ENCODE results near the gene SUPT3H. TPM values are rescaled to one million over a fixed set of nuclear protein-coding genes. Genes with fewer than 3 reads are reported as not detected.

The SUPT3H gene
- total and polyA plus RNA-seq, 2 of the 8 experiments (the other 6 are each of a cell fraction or from before 2014, with no cell fraction given), result 18.8 to 23.0 TPM

DNA sequence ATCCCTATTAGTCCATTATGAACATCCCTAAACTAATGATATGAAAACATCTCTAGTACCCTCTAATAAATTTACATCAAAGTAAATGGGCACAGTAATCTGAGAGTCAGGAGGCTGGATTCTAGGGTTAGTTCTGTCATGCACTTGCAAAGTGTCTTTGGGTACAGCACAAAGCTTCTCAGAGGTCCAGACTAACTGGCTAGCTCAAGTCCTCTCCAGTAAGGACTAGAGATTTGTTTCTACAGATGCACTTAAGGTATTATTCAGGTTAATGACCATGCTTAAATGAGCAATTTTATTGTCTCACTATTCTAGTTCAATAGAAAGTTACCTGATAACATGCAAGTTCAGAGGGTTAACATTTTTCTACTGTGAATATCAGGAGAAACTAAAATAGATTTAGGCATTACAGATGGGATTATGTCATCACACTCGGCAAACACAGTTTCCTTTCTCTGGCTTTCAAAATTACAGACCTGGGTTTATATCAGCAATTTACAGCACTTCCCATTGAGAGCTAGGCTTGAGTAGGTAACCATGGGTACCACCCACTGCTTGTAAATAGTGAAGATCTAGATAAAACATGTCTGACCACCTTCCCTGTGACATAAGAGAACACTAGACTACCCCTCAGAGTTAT lies 452.5 kb downstream of the SUPT3H start:
- 83% methylated on average over 1 of the region's 1 CpG; no CpG with 5 or more reads in 1 of the 2 experiments for WGBS, 2 experiments (ENCODE audit: extremely low coverage in 1 of 2, insufficient coverage in 1 of 2, insufficient read length in 1 of 2, insufficient replicate concordance in 2 of 2, low coverage in 1 of 2, low lambda C conversion rate in 2 of 2, missing lambda C conversion rate in 1 of 2)
- CTCF ChIA-PET (ENCODE audit: partially characterized antibody), result no interaction called here
- Histone ChIP-seq H3K27ac (ENCODE audit: low read depth, low read length) (no peak overlapping the region), H3K9ac (replicated peaks in 1 of 4; ENCODE audit: extremely low read depth in 1 of 4, low read depth in 3 of 4, low read length in 3 of 4) (no peak overlapping the region; a peak in 1 of 7 replicates), H3K4ac (replicated peaks; ENCODE audit: insufficient read length, low read depth, low read length) (no peak overlapping the region), H3K14ac (ENCODE audit: insufficient read length) (no peak overlapping the region), H4K91ac (replicated peaks; ENCODE audit: insufficient read length, low read length) (no peak overlapping the region), H2BK120ac (replicated peaks; ENCODE audit: low read depth, low read length) (no peak overlapping the region), H3K4me2 (ENCODE audit: insufficient read depth in 1 of 2, low read depth in 2 of 2, low read length in 2 of 2) (no peak overlapping the region), H2AK5ac (ENCODE audit: low read depth, low read length) (no peak overlapping the region), H2BK12ac (ENCODE audit: low read depth, low read length) (no peak overlapping the region), H3K23me2 (ENCODE audit: low read depth, low read length) (no peaks in the 10 kb centered on the region), H2AFZ (ENCODE audit: low read length) (no peak overlapping the region), H3K36me3 (ENCODE audit: control insufficient read depth in 2 of 4, insufficient read depth in 4 of 4, low read length in 3 of 4) (no peaks in the 10 kb centered on the region; a peak in 1 of 8 replicates), H3K4me1 (replicated peaks in 1 of 4; ENCODE audit: control insufficient read depth in 3 of 4, insufficient read depth in 4 of 4, low read length in 3 of 4) (no peaks in the 10 kb centered on the region), H4K5ac (ENCODE audit: insufficient read length, low read depth, low read length) (no peak overlapping the region), H2BK5ac (ENCODE audit: low read depth, low read length) (no peak overlapping the region), H3K9me3 (ENCODE audit: insufficient read depth in 2 of 2, low read depth in 1 of 2, low read length in 1 of 2) (no peaks in the 10 kb centered on the region), H2BK20ac (ENCODE audit: low read length) (no peak overlapping the region), H3K56ac (replicated peaks; ENCODE audit: insufficient read length, low read depth, low read length) (no peak overlapping the region), H3K79me1 (ENCODE audit: low read depth, low read length) (no peaks in the 10 kb centered on the region), H3K27me3 (replicated peaks in 1 of 4; ENCODE audit: control insufficient read depth in 3 of 4, extremely low read depth in 1 of 4, insufficient read depth in 3 of 4, low read length in 3 of 4) (no peaks in the 10 kb centered on the region), H3K4me3 (ENCODE audit: extremely low read depth in 1 of 4, insufficient read depth in 2 of 4, low read depth in 3 of 4, low read length in 4 of 4) (no peak overlapping the region), H3K79me2 (ENCODE audit: control insufficient read depth in 1 of 2, insufficient read depth in 2 of 2, low read length in 2 of 2) (no peaks in the 10 kb centered on the region), H4K20me1 (replicated peaks in 1 of 2; ENCODE audit: control insufficient read depth in 1 of 2, insufficient read depth in 2 of 2, low read length in 2 of 2) (no peaks in the 10 kb centered on the region), H2BK15ac (ENCODE audit: low read length) (no peak overlapping the region), H3K23ac (ENCODE audit: insufficient read length) (no peak overlapping the region), H4K8ac (ENCODE audit: extremely low read depth, insufficient read depth, low read length) (no peak overlapping the region), H3K18ac (ENCODE audit: extremely low read depth, low read length) (no peak overlapping the region)
- POLR2A ChIA-PET (ENCODE audit: partially characterized antibody), result no interaction called here
- TF ChIP-seq SP4 (IDR thresholded peaks at IDR 0.05; ENCODE audit: low read length), result no peak
- FAIRE-seq (no peak), DNase-seq (ENCODE audit: low read depth in 1 of 2, low spot score in 2 of 2) (no peak)
